ENCODE data around the gene SLC26A2. TPM values are rescaled to one million over a fixed set of nuclear protein-coding genes. Genes with fewer than 3 reads are reported as not detected.

The SLC26A2 gene
- total RNA-seq, 4 donors from 2014 or later: 10.1 to 13.6 (median 12.8) TPM

- Histone ChIP-seq H3K27ac (no peak overlapping the region), H3K27me3 (no peaks in the 10 kb centered on the region), H3K9me3 (no peaks in the 10 kb centered on the region), H3K4me1 (no peaks in the 10 kb centered on the region), H3K4me3 (replicated peaks in 1 of 3) (no peak overlapping the region), H3K36me3 (no peaks in the 10 kb centered on the region)
- intact Hi-C loops (cut with DNase I): no loop called here
- DNase-seq: no peak
- 91 to 93% methylated on average over 5 of the region's 5 CpGs for WGBS, 2 donors
- TF ChIP-seq POLR2A (IDR thresholded peaks at IDR 0.05) (no peak), CTCF (IDR thresholded peaks at IDR 0.05) (no peak)
Measured at GRCh38 chr5:149948993-149949392, 11.6 kb upstream of the SLC26A2 start.

GRCh38 chr5:149951138-149951749, 9.3 kb upstream of the SLC26A2 start:
- no peak for DNase-seq
- intact Hi-C loops (cut with DNase I): no loop called here
- H3K4me1 ChIP-seq: no peaks in the 10 kb centered on the region

GRCh38 chr5:149953436-149954121, 7.0 kb upstream of the SLC26A2 start:
- Histone ChIP-seq H3K4me1 (no peaks in the 10 kb centered on the region), H3K4me3 (replicated peaks in 1 of 3) (no peak overlapping the region), H3K9me3 (no peaks in the 10 kb centered on the region), H3K27ac (no peak overlapping the region), H3K27me3 (no peaks in the 10 kb centered on the region), H3K36me3 (no peaks in the 10 kb centered on the region)
- 86 to 90% methylated on average over 9 of the region's 9 CpGs for WGBS, 2 donors
- intact Hi-C loops (cut with DNase I): no loop called here
- no peak for TF ChIP-seq POLR2A (IDR thresholded peaks at IDR 0.05)
- DNase-seq: no peak

More at GRCh38 chr5:149951138-149951749, 9.3 kb upstream of the SLC26A2 start:
- WGBS, 2 donors: 77 to 85% methylated on average over 6 of the region's 6 CpGs
- Histone ChIP-seq H3K27ac (no peak overlapping the region), H3K27me3 (no peaks in the 10 kb centered on the region), H3K4me3 (replicated peaks in 1 of 3) (no peak overlapping the region), H3K9me3 (no peaks in the 10 kb centered on the region), H3K36me3 (no peaks in the 10 kb centered on the region)
- TF ChIP-seq CTCF (IDR thresholded peaks at IDR 0.05): no peak
- no peak for TF ChIP-seq POLR2A (IDR thresholded peaks at IDR 0.05)

GRCh38 chr5:149954798-149955197, 5.8 kb upstream of the SLC26A2 start:
- Histone ChIP-seq H3K9me3 (no peaks in the 10 kb centered on the region), H3K36me3 (no peaks in the 10 kb centered on the region), H3K4me3 (replicated peaks in 1 of 3) (no peak overlapping the region), H3K27me3 (no peaks in the 10 kb centered on the region), H3K4me1 (peaks cover 2 to 3% of the 10 kb centered on the region in 2 donors), H3K27ac (no peak overlapping the region)
- intact Hi-C loops (cut with DNase I): no loop called here
- WGBS, 2 donors: 76 to 83% methylated on average over 6 of the region's 6 CpGs
- TF ChIP-seq CTCF (IDR thresholded peaks at IDR 0.05) (no peak), POLR2A (IDR thresholded peaks at IDR 0.05) (no peak)
- no peak for DNase-seq

GRCh38 chr5:149956685-149957084, 3.9 kb upstream of the SLC26A2 start:
- Histone ChIP-seq H3K9me3 (no peaks in the 10 kb centered on the region), H3K4me1 (peaks cover 9 to 13% of the 10 kb centered on the region in 2 donors), H3K4me3 (replicated peaks in 1 of 3) (no peak overlapping the region), H3K36me3 (no peaks in the 10 kb centered on the region), H3K27ac (no peak overlapping the region), H3K27me3 (no peaks in the 10 kb centered on the region)
- intact Hi-C loops (cut with DNase I): no loop called here
- TF ChIP-seq POLR2A (IDR thresholded peaks at IDR 0.05) (no peak), CTCF (IDR thresholded peaks at IDR 0.05) (no peak)
- WGBS, 2 donors: 77 to 83% methylated on average over 5 of the region's 5 CpGs
- no peak for DNase-seq

All from thyroid gland (tissue), 4 donors.